ENCODE data around the gene PIEZO2.

DNA sequence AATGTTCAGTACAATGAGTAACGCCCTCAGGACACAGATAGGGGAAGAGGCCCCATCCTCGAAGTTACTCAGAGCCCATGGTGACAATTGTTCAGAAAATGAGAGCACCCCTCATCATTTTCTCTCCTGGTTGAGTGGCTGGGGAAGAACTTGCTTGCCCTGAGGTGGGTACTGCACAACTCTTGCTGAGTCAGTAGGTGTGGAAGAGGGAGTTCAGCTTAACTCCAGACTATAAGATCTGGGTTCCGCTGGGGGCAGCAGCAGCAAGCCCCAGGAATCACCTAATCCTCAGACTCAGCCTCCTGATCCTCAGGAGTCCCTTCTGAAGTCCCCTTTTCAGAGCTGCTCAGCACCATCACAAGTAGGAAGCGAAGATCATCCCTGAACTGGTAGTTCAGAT, 123.7 kb downstream of the PIEZO2 start:
- TF ChIP-seq, protein P1, sequence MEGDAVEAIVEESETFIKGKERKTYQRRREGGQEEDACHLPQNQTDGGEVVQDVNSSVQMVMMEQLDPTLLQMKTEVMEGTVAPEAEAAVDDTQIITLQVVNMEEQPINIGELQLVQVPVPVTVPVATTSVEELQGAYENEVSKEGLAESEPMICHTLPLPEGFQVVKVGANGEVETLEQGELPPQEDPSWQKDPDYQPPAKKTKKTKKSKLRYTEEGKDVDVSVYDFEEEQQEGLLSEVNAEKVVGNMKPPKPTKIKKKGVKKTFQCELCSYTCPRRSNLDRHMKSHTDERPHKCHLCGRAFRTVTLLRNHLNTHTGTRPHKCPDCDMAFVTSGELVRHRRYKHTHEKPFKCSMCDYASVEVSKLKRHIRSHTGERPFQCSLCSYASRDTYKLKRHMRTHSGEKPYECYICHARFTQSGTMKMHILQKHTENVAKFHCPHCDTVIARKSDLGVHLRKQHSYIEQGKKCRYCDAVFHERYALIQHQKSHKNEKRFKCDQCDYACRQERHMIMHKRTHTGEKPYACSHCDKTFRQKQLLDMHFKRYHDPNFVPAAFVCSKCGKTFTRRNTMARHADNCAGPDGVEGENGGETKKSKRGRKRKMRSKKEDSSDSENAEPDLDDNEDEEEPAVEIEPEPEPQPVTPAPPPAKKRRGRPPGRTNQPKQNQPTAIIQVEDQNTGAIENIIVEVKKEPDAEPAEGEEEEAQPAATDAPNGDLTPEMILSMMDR (IDR thresholded peaks at IDR 0.05; ENCODE audit: poor library complexity, severe bottlenecking): no peak
- TF ChIP-seq EZH2 (IDR thresholded peaks at IDR 0.05; ENCODE audit: borderline replicate concordance, insufficient read depth, low read length, poor library complexity, severe bottlenecking) (no peak), EP300 (conservative IDR thresholded peaks at IDR 0.05; ENCODE audit: poor library complexity, severe bottlenecking) (no peak), MXI1 (conservative IDR thresholded peaks at IDR 0.05; ENCODE audit: poor library complexity, severe bottlenecking) (no peak), TAF1 (IDR thresholded peaks at IDR 0.05; ENCODE audit: low read depth) (no peak), SMC3 (conservative IDR thresholded peaks at IDR 0.05; ENCODE audit: poor library complexity) (no peak), RAD21 (conservative IDR thresholded peaks at IDR 0.05) (no peak)
